Measurements from ENCODE around the gene HLA-B. TPM values are rescaled to one million over a fixed set of nuclear protein-coding genes. Genes with fewer than 3 reads are reported as not detected.

HLA-B gene
- total and polyA plus RNA-seq, 4 donors = 341 to 864 (median 417) TPM

GRCh38 chr6:31328355-31328960, 28.5 kb downstream of the HLA-B start:
- DNase-seq (ENCODE audit: low spot score) = no peak
- TF ChIP-seq FOXA2 (IDR thresholded peaks at IDR 0.05) (no peak), HNF4A (conservative IDR thresholded peaks at IDR 0.05) (no peak), EGR1 (IDR thresholded peaks at IDR 0.05; ENCODE audit: low read depth in 2 of 2) (no peak), ZBTB33 (IDR thresholded peaks at IDR 0.05) (no peak), CTCF (IDR thresholded peaks at IDR 0.05; ENCODE audit: low read depth, low read length, missing input control) (no peak), TAF1 (conservative IDR thresholded peaks at IDR 0.05) (no peak), YY1 (IDR thresholded peaks at IDR 0.05) (no peak), REST (IDR thresholded peaks at IDR 0.05) (no peak), JUND (IDR thresholded peaks at IDR 0.05) (no peak), RXRA (IDR thresholded peaks at IDR 0.05) (no peak), HNF4G (IDR thresholded peaks at IDR 0.05) (no peak), NR2F2 (IDR thresholded peaks at IDR 0.05) (no peak), SP1 (IDR thresholded peaks at IDR 0.05) (no peak), GABPA (IDR thresholded peaks at IDR 0.05 in 1 of 2, conservative IDR thresholded peaks at IDR 0.05 in 1 of 2) (no peak), RAD21 (IDR thresholded peaks at IDR 0.05) (no peak), ATF3 (IDR thresholded peaks at IDR 0.05) (no peak), FOXA1 (IDR thresholded peaks at IDR 0.05) (no peak)
- TF ChIP-seq, protein P1, sequence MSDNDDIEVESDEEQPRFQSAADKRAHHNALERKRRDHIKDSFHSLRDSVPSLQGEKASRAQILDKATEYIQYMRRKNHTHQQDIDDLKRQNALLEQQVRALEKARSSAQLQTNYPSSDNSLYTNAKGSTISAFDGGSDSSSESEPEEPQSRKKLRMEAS (IDR thresholded peaks at IDR 0.05) = no peak
- no peaks in the 10 kb centered on the region for H3K9me3 ChIP-seq (ENCODE audit: control insufficient read depth in 4 of 4, low read length in 3 of 4)
- no peaks in the 10 kb centered on the region for H3K36me3 ChIP-seq (ENCODE audit: control insufficient read depth in 4 of 4, insufficient read depth in 3 of 4, low read depth in 1 of 4, low read length in 3 of 4)
- H3K9ac ChIP-seq (ENCODE audit: low read depth in 1 of 2, low read length in 2 of 2) = no peak overlapping the region
- WGBS = 47% methylated on average over 7 of the region's 7 CpGs
- no peak overlapping the region for H3K27ac ChIP-seq (ENCODE audit: low read depth in 1 of 2, low read length in 2 of 2)
- no peak overlapping the region for H3K4me3 ChIP-seq (ENCODE audit: low read depth in 1 of 3, low read length in 3 of 3)
- no peaks in the 10 kb centered on the region for H3K27me3 ChIP-seq (ENCODE audit: control insufficient read depth in 4 of 4, insufficient read depth in 4 of 4, low read length in 3 of 4)
- H3K4me1 ChIP-seq (ENCODE audit: control insufficient read depth in 4 of 4, insufficient read depth in 4 of 4, low read length in 3 of 4) = no peaks in the 10 kb centered on the region

All from liver (tissue), 9 donors.